Astrocyte of the spinal cord (primary cell): Measurements from ENCODE around the gene BCAS1.

ENCODE experiments used
- DNase-seq: peaks from one replicate; pipeline ENCODE4 v3.0.0; 2011; ENCODE audit warnings: low read depth, low spot score
- H3K4me3 ChIP-seq: 2 replicates; pipeline ENCODE4 v1.5.1; 2011; ENCODE audit warnings: low read depth, mild to moderate bottlenecking, low read length, moderate library complexity
- in situ Hi-C: cut with HindIII; loops from 2 replicates; pipeline ENCODE4 v1.10.0; 2017; ENCODE audit warnings: low sequenced_read_pairs
- TF ChIP-seq, protein P1 (sequence below): IDR thresholded peaks from 2 replicates; pipeline ENCODE4 v1.5.1; 2012; ENCODE audit warnings: low read depth, mild to moderate bottlenecking, low read length, inconsistent platforms

Gene BCAS1

DNA sequence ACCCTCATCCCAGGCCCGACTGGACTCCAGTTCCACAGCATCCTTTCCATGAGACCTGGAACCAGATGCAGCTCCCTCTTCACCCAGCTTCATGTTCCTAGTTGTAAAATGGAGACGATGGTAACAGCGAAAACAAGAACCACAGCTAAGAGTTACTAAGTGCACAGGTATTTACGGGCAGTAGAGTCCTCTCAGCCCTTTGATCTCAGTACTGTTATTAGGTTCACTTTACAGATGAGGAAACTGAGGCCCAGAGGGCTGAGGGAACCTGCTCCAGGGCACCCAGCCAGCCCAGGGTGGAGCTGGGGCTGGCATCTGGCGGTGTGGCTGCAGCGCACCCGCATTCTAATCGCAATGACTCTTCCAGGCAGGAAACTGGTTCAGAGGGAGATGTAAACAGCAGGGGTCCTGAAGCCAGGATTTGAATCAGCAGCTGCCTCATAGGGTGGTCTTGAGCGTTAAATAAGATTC lies 858 bp downstream of the BCAS1 start:
- in situ Hi-C loops, result no loop called here
- H3K4me3 ChIP-seq, result no peak overlapping the region
- TF ChIP-seq, protein P1, sequence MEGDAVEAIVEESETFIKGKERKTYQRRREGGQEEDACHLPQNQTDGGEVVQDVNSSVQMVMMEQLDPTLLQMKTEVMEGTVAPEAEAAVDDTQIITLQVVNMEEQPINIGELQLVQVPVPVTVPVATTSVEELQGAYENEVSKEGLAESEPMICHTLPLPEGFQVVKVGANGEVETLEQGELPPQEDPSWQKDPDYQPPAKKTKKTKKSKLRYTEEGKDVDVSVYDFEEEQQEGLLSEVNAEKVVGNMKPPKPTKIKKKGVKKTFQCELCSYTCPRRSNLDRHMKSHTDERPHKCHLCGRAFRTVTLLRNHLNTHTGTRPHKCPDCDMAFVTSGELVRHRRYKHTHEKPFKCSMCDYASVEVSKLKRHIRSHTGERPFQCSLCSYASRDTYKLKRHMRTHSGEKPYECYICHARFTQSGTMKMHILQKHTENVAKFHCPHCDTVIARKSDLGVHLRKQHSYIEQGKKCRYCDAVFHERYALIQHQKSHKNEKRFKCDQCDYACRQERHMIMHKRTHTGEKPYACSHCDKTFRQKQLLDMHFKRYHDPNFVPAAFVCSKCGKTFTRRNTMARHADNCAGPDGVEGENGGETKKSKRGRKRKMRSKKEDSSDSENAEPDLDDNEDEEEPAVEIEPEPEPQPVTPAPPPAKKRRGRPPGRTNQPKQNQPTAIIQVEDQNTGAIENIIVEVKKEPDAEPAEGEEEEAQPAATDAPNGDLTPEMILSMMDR, result no peak
- DNase-seq, result no peak

DNA sequence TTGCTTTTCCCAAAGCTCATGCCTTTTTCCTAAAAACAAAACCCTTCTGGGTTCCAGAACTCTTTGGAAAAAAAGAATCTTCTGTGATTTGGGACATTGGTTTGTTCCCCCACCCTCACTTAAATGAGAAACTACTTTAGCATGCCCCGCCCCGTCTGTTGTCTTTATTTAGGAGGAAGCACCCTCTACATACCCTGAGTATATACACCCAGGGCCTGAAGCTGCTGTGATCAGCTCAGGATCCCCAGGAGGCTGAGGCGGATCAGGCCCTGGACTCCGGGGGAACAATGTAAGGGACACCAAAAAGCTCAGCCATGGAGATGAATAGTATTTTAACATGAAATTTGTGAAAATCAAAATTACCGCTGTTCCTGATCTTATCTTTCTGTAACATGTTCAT lies 1.4 kb downstream of the BCAS1 start:
- no peak overlapping the region for H3K4me3 ChIP-seq
- TF ChIP-seq, protein P1, result no peak
- DNase-seq, result no peak
- in situ Hi-C loops, result no loop called here

DNA sequence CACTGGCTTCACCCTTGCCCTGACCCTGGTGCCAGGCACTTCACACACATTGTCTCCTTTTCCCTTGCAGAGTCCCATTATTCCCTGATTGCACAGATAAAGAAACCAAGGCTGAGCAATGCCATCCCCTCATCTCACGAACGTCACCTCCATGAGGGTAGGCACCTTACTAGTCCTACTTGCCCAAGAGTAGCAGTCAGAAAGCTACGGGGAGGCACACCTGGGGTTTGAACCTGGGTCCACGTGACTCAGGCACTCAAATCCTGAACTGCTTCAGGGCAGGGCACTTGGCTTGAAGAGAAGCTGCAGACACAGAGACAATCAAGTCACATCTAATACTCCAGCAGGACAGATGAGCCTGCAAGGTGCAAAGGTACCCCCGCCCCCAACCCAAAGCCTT lies 1.9 kb downstream of the BCAS1 start:
- TF ChIP-seq, protein P1, result no peak
- in situ Hi-C loops, result no loop called here

DNA sequence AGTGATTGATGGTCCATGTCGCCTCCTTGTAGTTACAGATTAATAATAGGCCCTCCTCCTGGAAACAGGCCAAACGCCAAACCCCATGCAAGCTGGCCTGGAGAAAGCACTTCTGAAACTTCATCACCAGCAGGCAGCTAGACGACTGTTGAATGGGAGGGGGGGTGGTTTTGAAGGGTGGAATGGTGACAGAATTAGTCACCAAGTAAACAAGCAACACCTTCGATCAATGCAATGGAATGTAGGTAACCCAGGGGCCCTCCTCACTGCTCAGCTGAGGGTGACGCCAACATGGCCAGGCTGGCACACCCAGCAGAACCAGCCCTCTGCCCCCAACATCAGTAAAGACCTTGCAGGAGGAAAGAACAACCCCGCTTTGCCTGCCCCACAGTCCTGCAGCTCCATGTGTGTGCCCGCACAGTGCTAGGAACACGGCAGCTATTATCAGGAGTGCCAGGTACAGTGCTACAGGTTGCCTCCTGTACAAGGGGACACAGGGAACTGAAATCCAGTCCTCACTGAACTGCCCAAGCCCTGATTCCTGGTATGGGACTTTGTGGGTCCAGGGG lies 2.7 kb downstream of the BCAS1 start:
- no peak overlapping the region for H3K4me3 ChIP-seq
- peak; percentile 15 for DNase-seq
- TF ChIP-seq, protein P1, result no peak
- in situ Hi-C loops, result no loop called here

More for the DNA sequence above, 1.9 kb downstream of the BCAS1 start:
- H3K4me3 ChIP-seq, result no peak overlapping the region
- DNase-seq, result no peak

DNA sequence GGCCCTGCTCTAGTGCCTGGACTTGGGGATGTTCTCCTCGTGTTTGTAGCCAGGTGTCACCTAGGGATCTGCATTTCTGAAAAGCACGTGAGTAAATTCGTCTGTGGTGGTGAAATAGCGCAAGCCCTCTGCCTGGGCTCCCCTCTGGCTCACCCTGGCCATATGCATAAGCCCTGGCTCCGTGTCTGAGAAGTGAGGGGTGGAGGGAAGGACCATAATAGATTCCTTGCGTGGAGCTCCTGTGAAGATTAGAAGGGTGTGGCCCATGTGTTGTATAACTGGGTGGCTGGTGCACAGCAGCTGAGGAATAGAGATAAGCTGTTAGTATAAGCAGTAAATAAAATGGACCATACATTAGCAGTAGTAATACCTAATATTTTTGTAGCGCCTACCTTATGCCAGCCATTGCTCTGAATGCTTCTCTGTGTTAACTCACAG lies 4.8 kb downstream of the BCAS1 start:
- DNase-seq, result no peak
- TF ChIP-seq, protein P1, result no peak
- no peak overlapping the region for H3K4me3 ChIP-seq
- in situ Hi-C loops, result no loop called here

DNA sequence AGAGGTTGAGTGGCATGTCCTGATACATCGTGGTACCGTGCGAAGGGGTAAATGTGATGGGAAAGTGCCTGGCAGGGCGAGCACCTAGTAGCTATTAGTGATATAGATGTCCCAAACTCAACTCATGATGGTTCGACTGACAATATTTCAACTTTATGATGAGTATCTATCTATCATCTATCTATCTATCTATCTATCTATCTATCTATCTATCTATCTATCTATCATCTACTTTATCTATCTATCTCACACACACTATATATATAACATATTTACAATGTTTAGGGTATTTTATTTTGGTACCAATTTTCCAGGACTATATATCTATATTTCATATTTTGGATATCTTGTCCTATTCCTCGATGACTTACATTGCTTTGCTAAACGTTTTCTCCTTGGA lies 5.5 kb downstream of the BCAS1 start:
- TF ChIP-seq, protein P1, result no peak
- in situ Hi-C loops, result no loop called here
- no peak overlapping the region for H3K4me3 ChIP-seq
- DNase-seq, result no peak
